GM21367 (cell line): ENCODE results near the gene DNAH2.

Experiments used
- ATAC-seq: cut with Tn5 transposase; IDR thresholded peaks from one replicate; pipeline ENCODE4 v1.9.1; 2021; ENCODE audit not compliant: unreplicated experiment

The DNAH2 gene

GRCh38 chr17:7721612-7722011 is 4.1 kb downstream of the DNAH2 start:
- no peak for ATAC-seq

DNA sequence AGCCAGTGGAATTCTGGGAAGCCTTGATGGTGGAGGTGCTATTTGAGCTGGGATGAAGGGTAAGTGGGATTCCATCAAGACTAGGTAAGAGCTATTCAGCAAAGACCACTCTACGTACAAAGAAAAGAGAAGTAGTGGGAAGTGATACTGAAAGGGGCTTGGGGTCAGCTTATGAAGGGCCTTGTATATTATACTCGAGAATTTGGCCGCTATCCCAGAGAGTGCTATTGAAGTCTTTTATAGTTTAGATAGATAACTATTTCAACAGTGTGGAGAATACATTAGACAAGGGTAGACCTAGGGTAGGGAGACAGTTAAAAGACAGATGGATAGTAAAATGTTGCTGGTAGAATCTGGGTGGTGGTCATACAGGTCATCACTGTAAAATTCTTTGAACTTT is 10.3 kb downstream of the DNAH2 start:
- ATAC-seq = no peak

DNA sequence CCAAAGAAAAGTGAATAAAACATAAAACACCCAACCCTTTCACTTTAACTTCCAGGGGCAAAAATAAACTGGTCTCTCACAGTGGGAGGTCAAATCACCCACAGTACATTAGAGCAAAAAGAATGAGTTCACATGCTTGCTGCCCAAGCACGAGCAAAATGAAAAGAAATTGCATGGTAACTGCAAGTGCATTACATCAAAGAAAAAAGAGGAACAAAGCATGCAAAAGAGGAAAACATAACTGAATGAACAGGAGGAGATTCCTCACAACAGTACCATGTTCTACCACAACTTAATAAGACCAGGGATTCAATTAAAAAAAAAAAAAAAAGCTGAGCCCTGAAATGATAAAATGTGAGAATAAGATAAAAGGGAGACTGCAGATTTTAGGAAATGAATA is 12.3 kb downstream of the DNAH2 start:
- ATAC-seq = no peak

DNA sequence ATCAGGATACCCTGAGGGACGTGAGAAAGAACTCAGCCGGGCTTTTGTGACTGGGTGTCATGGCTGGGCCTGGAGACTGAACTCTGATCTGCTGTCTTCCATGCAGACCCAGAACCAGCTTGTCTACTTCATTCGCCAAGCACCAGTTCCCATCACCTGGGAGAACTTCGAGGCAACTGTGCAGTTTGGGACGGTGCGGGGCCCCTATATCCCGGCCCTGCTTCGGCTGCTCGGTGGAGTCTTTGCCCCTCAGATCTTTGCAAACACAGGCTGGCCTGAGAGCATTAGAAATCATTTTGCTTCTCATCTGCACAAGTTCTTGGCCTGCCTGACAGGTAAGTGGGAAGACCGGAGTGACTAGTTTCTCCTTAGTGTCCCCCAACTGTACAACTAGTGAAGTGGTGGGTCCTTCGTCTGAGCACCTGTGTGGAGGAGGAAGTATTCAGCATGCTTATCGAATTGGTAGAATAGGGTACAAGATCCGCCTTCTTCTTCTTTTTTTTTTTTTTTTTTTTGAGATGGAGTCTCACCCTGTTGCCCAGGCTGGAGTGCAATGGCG is 15.5 kb downstream of the DNAH2 start:
- ATAC-seq = no peak

- no peak for ATAC-seq
These were observed 20.1 kb downstream of the DNAH2 start for GRCh38 chr17:7737601-7738000.

GRCh38 chr17:7739746-7740145 is 22.2 kb downstream of the DNAH2 start:
- ATAC-seq = no peak

GRCh38 chr17:7740481-7741001 is 23.0 kb downstream of the DNAH2 start:
- no peak for ATAC-seq

GRCh38 chr17:7742729-7743128 is 25.2 kb downstream of the DNAH2 start:
- ATAC-seq = no peak

- no peak for ATAC-seq
These were observed 26.9 kb downstream of the DNAH2 start for GRCh38 chr17:7744416-7744815.

- no peak for ATAC-seq
These were observed 28.4 kb downstream of the DNAH2 start for GRCh38 chr17:7745748-7746470.

GRCh38 chr17:7747635-7748071 is 30.1 kb downstream of the DNAH2 start:
- no peak for ATAC-seq

GRCh38 chr17:7748076-7748775 is 30.7 kb downstream of the DNAH2 start:
- ATAC-seq = no peak

DNA sequence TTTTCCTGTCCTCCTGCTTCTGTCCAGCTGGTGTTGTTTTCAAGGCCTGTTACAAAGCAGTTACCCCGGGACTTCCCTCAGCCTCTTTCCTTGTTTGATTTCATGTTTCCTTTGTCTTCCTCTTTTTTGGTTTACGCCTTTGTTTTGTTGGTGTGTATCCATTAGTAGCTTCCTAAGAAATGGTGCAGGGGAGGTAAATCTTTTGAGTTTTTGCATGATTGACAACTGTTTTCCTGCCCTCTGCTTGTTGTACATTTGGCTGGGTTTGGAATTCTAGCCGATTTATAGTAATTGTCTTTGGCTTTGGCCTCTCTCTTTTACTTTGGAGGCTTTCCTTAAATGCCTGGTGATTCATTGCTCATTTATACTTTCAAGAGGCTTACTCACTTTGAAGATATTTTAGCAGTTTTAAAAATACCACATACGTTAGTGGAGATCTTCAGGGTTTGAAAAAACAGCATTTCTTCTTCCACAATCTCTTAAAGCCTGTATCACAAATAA is 32.8 kb downstream of the DNAH2 start:
- no peak for ATAC-seq

DNA sequence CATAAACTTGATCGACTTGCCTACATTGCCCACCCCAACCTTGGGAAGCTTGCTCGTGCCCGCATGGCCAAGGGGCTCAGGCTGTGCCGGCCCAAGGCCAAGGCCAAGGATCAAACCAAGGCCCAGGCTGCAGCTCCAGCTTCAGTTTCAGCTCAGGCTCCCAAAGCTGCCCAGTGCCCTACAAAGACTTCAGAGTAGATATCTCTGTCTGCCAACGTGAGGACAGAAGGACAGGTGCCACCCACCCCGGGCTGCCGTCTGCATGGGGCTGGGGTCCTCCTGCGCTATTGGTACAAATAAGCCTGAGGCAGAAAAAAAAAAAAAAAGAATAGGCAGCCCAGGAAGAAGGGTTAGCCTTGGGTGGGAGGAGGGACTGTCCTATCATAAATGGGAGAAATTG is 37.1 kb downstream of the DNAH2 start:
- ATAC-seq = no peak

DNA sequence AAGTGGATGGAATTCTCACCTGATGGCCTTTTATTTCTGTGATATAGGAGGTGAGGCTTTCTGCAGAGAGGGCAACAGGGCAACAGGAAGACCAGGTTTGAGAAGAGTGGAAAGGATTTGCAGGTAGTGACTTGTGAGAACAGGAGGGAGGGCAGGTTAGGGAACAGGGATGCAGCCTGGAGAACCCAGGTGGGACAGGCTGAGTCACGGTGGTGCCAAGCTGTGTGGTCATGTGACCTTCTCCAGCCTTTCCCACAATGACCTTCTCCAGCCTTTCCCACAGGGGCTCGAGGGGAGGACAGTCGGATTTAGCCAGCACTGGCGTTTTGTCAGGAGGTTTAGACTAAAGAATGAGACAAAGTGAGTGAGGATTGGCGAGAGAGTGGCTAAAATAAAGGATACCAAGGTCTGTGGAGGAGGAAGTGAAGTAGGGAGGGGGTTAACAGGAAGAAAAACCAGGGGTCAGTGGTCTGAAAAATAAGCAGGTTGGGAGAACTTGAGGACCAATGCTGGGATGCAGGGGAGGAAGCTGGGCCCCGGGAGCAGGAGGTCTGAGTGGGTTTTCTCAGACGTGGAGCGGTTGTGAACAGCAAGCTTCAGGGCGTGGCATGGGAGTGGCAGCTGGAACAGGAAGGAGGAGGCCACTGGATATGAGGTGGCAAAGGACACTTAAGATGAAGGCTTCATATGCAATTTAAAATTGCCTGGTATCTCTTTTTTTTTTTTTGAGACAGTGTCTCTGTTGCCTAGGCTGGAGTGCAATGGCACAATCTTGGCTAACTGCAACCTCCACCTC is 37.7 kb downstream of the DNAH2 start:
- ATAC-seq = no peak

- no peak for ATAC-seq
These were observed 39.4 kb downstream of the DNAH2 start for GRCh38 chr17:7756968-7757367.

- ATAC-seq = no peak
These were observed 46.4 kb downstream of the DNAH2 start for GRCh38 chr17:7763919-7764318.

DNA sequence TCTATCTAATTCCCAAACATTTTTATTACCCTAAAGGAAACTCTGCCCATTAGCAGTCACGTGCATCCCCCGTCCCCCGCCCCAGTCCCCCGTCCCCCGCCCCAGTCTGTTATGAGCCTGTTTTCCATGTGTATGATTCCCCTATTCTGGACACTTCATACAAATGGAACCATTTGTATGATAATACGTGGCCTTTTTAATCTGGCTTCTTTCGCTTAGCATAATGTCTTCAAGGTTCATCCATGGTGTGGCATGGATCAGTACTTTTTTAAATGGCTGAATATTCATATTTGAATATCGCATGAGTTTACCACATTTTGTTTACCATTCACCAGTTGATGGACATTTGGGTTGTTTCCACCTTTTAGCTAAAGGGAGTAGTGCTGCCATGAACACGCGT is 49.5 kb downstream of the DNAH2 start:
- ATAC-seq = no peak

DNA sequence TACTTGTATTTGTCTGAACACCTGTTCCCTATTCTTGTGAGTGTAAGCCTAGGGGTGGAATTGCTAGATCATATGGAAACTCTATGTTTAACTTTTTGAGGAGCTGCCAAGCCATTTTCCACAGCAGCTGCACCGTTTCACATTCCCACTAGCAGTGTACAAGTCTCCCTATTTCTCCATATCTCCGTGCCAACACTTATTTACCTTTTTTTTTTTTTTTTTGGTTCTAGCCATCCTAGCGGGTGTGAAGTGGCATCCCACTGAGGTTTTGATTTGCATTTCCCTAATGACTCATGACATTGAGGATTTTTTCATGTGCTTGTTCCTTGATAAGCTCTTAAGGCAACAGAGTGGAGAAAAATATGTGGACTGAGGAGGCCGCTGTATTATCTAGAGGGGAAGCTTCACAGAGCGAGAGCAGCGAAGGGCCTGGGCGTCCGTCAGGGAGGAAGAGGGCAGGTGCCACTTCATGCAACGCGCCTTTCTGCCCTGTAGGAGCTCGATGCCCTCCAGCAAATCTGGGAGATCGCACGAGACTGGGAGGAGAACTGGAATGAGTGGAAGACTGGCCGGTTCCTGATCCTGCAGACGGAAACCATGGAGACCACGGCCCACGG is 50.0 kb downstream of the DNAH2 start:
- no peak for ATAC-seq

- ATAC-seq = no peak
These were observed 52.3 kb downstream of the DNAH2 start for GRCh38 chr17:7769854-7770253.

DNA sequence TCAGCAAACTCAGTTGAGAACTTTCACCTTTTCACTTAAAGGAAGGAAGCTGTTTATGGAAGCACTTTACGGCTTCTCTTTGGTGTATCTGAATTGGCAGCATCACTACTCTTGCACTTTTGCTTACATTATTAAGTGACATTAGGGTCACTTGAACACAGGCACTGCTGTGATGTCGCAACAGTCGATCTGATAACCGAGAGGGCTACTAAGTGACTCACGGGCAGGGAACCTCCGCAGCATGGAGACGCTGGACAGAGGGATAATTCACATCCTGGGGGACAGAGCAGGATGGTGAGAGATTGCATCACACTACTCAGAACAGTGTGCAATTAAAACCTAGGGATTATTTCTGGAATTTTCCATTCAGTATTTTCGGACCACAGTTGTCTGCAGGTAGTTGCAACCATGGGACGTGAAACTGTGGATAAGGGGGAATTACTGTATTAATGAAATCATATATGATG is 56.5 kb downstream of the DNAH2 start:
- ATAC-seq = no peak
